WTC11 (cell line): ENCODE results near the gene CELF6. TPM values are rescaled to one million over a fixed set of nuclear protein-coding genes. Genes with fewer than 3 reads are reported as not detected.

Source experiments
- ATAC-seq: fragments of 200-7000 bp; cut with Tn5 transposase; 2 replicates; pipeline ENCODE4 v1.10.0; 2021; ENCODE audit warnings: mild to moderate bottlenecking, moderate library complexity
- CTCF ChIA-PET: fragments of 300-600 bp; sonication (Branson Sonifier 250); formaldehyde crosslinking; loops from one replicate; lab custom pipeline; 2021; ENCODE audit warnings: antibody characterized with exemption; lab: Charles Lee
- POLR2A ChIA-PET: fragments of 350-600 bp; sonication (Branson Sonifier 250); formaldehyde crosslinking; loops from one replicate; lab custom pipeline; 2021; ENCODE audit warnings: antibody characterized with exemption; lab: Charles Lee
- DNase-seq: peaks from one replicate; pipeline ENCODE4 v3.0.0; 2021; ENCODE audit warnings: low spot score
- H3K27ac Mint-ChIP-seq: 2 replicates; pipeline ENCODE4 v1.8.0; 2021; ENCODE audit warnings: mixed read lengths
- H3K27me3 Mint-ChIP-seq: 2 replicates; pipeline ENCODE4 v1.8.0; 2021; ENCODE audit warnings: low read depth, mild to moderate bottlenecking, moderate library complexity, mixed read lengths
- H3K36me3 Mint-ChIP-seq: 2 replicates; pipeline ENCODE4 v1.8.0; 2021; ENCODE audit warnings: mixed read lengths
- H3K4me1 Mint-ChIP-seq: 2 replicates; pipeline ENCODE4 v1.8.0; 2022; ENCODE audit warnings: mixed read lengths
- H3K4me3 Mint-ChIP-seq: 2 replicates; pipeline ENCODE4 v1.8.0; 2021; ENCODE audit warnings: mild to moderate bottlenecking, moderate library complexity, mixed read lengths
- H3K9me3 Mint-ChIP-seq: 2 replicates; pipeline ENCODE4 v1.8.0; 2021; ENCODE audit warnings: mixed read lengths
- ATF2 ChIP-seq: sonication (generic); formaldehyde crosslinking; IDR thresholded peaks from 2 replicates; pipeline ENCODE4 v1.8.1; 2022; ENCODE audit warnings: low read depth, missing genetic modification reagents, borderline replicate concordance
- ATF3 ChIP-seq: sonication (generic); formaldehyde crosslinking; conservative IDR thresholded peaks from 2 replicates; pipeline ENCODE4 v1.8.1; 2022; ENCODE audit warnings: mild to moderate bottlenecking, missing genetic modification reagents
- CDX4 ChIP-seq: fragments of 250-450 bp; sonication (Bioruptor Pico); IDR thresholded peaks from 2 replicates; pipeline ENCODE4 v1.9.0; 2021; ENCODE audit warnings: moderate library complexity, mild to moderate bottlenecking, inconsistent platforms, borderline replicate concordance
- CREM ChIP-seq: sonication (generic); formaldehyde crosslinking; IDR thresholded peaks from 2 replicates; pipeline ENCODE4 v1.8.1; 2022; ENCODE audit warnings: mild to moderate bottlenecking, missing genetic modification reagents, moderate library complexity
- ELF4 ChIP-seq: sonication (generic); formaldehyde crosslinking; IDR thresholded peaks from 2 replicates; pipeline ENCODE4 v1.8.1; 2022; ENCODE audit warnings: low read depth, mild to moderate bottlenecking, moderate library complexity, missing genetic modification reagents
- FOXJ3 ChIP-seq: sonication (generic); formaldehyde crosslinking; IDR thresholded peaks from 2 replicates; pipeline ENCODE4 v1.9.0; 2021; ENCODE audit warnings: missing genetic modification reagents, mild to moderate bottlenecking, borderline replicate concordance
- FOXP4 ChIP-seq: sonication (generic); formaldehyde crosslinking; IDR thresholded peaks from 2 replicates; pipeline ENCODE4 v1.8.0; 2022; ENCODE audit warnings: mild to moderate bottlenecking, missing genetic modification reagents
- HMGXB4 ChIP-seq: sonication (generic); formaldehyde crosslinking; IDR thresholded peaks from 2 replicates; pipeline ENCODE4 v1.8.1; 2023; ENCODE audit warnings: mild to moderate bottlenecking, moderate library complexity, missing genetic modification reagents
- JUN ChIP-seq: sonication (generic); formaldehyde crosslinking; IDR thresholded peaks from 2 replicates; pipeline ENCODE4 v1.8.0; 2023; ENCODE audit warnings: mild to moderate bottlenecking, missing genetic modification reagents
- MYBL2 ChIP-seq: sonication (generic); formaldehyde crosslinking; IDR thresholded peaks from 2 replicates; pipeline ENCODE4 v1.8.1; 2023; ENCODE audit warnings: mild to moderate bottlenecking, moderate library complexity, missing genetic modification reagents
- NR1H2 ChIP-seq: sonication (generic); formaldehyde crosslinking; IDR thresholded peaks from 2 replicates; pipeline ENCODE4 v1.9.0; 2021; ENCODE audit warnings: mild to moderate bottlenecking, moderate library complexity, missing genetic modification reagents
- NR3C1 ChIP-seq: sonication (generic); formaldehyde crosslinking; conservative IDR thresholded peaks from 2 replicates; pipeline ENCODE4 v1.8.1; 2023; ENCODE audit warnings: low read depth, mild to moderate bottlenecking, missing genetic modification reagents
- PRDM15 ChIP-seq: sonication (generic); formaldehyde crosslinking; IDR thresholded peaks from 2 replicates; pipeline ENCODE4 v1.8.0; 2022; ENCODE audit warnings: missing genetic modification reagents
- PRRX2 ChIP-seq: fragments of 250-450 bp; sonication (Bioruptor Pico); IDR thresholded peaks from 2 replicates; pipeline ENCODE4 v1.8.0; 2021; ENCODE audit warnings: mild to moderate bottlenecking
- TEAD4 ChIP-seq: sonication (generic); formaldehyde crosslinking; IDR thresholded peaks from 2 replicates; pipeline ENCODE4 v1.8.0; 2022; ENCODE audit warnings: mild to moderate bottlenecking, missing genetic modification reagents
- USF1 ChIP-seq: sonication (generic); formaldehyde crosslinking; IDR thresholded peaks from 2 replicates; pipeline ENCODE4 v1.8.0; 2022; ENCODE audit warnings: mild to moderate bottlenecking, missing genetic modification reagents
- ZNF138 ChIP-seq: sonication (generic); formaldehyde crosslinking; conservative IDR thresholded peaks from 2 replicates; pipeline ENCODE4 v1.8.1; 2022; ENCODE audit warnings: mild to moderate bottlenecking, moderate library complexity, missing genetic modification reagents
- ZNF423 ChIP-seq: fragments of 250-450 bp; sonication (Bioruptor Pico); IDR thresholded peaks from 2 replicates; pipeline ENCODE4 v2.1.2; 2022; ENCODE audit warnings: mild to moderate bottlenecking, moderate library complexity
- total RNA-seq: library from RNA; stranded (reverse); gene quantifications from 3 replicates; pipeline ENCODE4 v1.2.3, GENCODE V29; 2021

CELF6 gene
- total RNA-seq, 1 experiment from 2014 or later = not detected

- Mint-ChIP-seq H3K27ac (no peak overlapping the region), H3K4me3 (no peak overlapping the region), H3K4me1 (no peaks in the 10 kb centered on the region), H3K36me3 (no peaks in the 10 kb centered on the region), H3K9me3 (no peaks in the 10 kb centered on the region), H3K27me3 (peaks cover 21% of the 10 kb centered on the region)
- TF ChIP-seq PRRX2 (CRISPR knock-in tag) (no peak), CREM (CRISPR knock-in tag) (no peak), USF1 (CRISPR knock-in tag) (no peak), FOXP4 (CRISPR knock-in tag) (no peak), ZNF423 (CRISPR knock-in tag) (no peak), HMGXB4 (CRISPR knock-in tag) (no peak), FOXJ3 (no peak), PRDM15 (no peak), ZNF138 (CRISPR knock-in tag) (no peak), NR1H2 (CRISPR knock-in tag) (no peak), ATF2 (CRISPR knock-in tag) (no peak), CDX4 (CRISPR knock-in tag) (no peak), NR3C1 (CRISPR knock-in tag) (no peak), MYBL2 (CRISPR knock-in tag) (no peak), JUN (no peak), ATF3 (CRISPR knock-in tag) (no peak), ELF4 (CRISPR knock-in tag) (no peak), TEAD4 (CRISPR knock-in tag) (no peak)
- ChIA-PET POLR2A (no interaction called here), CTCF (interaction anchor here (0.8 to 2.3 kb wide), 17 partner anchors 10 to 467 kb away, joined by 3 to 12 read pairs (median 5); partner anchors contain the start of gene PKM)
- ATAC-seq (peak; percentile 92), DNase-seq (peak; percentile 75)
Measured at GRCh38 chr15:72285927-72286516, 33.9 kb downstream of the CELF6 start.
